GM21526 (cell line): ENCODE data around the gene TAS2R31.

ENCODE experiments used
- ATAC-seq: cut with Tn5 transposase; IDR thresholded peaks from one replicate; pipeline ENCODE4 v1.9.1; 2021; ENCODE audit warnings: moderate library complexity; ENCODE audit not compliant: unreplicated experiment, low FRiP score

Gene TAS2R31

GRCh38 chr12:11007608-11008007 is 23.6 kb downstream of the TAS2R31 start:
- no peak for ATAC-seq

- no peak for ATAC-seq
Observed at GRCh38 chr12:10998204-10998603, 33.0 kb downstream of the TAS2R31 start, which contains the start of gene TAS2R20. TAS2R20 (minus strand) TSS chr12:10998304; CDS start chr12:10997875, 429 bp downstream.

- ATAC-seq: no peak
Observed at GRCh38 chr12:10994307-10994706, 36.9 kb downstream of the TAS2R31 start.

GRCh38 chr12:10989107-10989506 is 42.1 kb downstream of the TAS2R31 start:
- ATAC-seq: no peak

GRCh38 chr12:10986812-10987211 is 44.4 kb downstream of the TAS2R31 start, which contains the start of gene TAS2R50:
TAS2R50 (minus strand) TSS chr12:10986912; CDS start chr12:10986860, 52 bp downstream.
- ATAC-seq: no peak

- ATAC-seq: no peak
Observed at GRCh38 chr12:10982244-10982643, 49.0 kb downstream of the TAS2R31 start.
